Urothelium cell line (cell line): ENCODE data around the gene AARS2.

ENCODE experiments used
- DNase-seq: peaks from one replicate; pipeline ENCODE4 v3.0.0; 2011; ENCODE audit warnings: low spot score, mixed read lengths
- FAIRE-seq: peaks from 2 replicates; lab custom pipeline; 2011; peaks lifted over from hg19 to GRCh38; lab: Jason Lieb, UNC

AARS2 gene

GRCh38 chr6:44277763-44278162, 35.4 kb downstream of the AARS2 start:
- FAIRE-seq (no peak), DNase-seq (no peak)

DNA sequence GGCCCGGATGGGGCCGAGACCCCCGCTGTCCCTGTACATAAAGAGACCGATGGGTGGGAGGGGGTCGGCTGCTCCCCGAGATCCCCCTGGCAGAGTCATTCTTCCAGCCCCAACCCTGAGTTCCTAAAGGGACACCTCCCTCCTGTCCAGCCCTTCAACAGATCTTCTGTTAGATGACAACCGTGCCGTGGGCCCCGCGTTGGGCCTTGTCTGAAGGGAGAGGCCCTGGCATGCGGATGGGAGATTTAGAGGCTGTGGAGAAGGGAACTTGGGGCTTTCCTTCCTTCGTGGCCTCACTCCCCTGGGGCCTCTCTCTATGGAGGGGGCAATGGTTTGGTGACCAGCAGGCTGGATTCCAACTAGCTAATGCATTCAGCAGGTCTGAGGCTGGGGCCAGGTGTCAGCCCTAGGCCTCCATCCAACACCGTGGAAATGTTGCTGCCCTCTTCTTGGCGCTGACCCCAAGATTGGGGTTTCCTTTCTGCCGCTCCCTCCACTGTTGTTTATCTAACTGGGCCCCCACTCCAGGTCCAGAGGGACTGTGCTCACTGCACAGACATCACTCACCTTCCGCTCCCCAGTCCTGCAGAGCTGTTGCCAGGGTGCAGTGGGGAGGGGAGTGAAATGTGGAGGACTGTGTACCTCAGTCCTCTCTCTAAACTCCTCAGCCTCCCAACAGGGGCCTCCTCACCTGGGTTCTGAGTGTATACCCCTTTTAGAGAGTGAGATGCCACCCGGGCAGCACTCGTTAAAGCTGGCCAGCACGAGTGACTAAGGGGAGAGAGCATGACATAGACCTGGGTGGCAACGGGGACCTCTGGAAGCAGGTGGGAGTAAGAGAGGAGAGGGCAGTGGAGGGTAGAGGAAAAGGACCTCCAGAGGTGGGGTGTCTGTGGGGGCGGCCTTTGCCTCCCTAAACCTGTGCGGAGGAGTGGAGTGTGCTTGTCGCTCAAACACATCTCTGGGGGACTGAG, 36.2 kb downstream of the AARS2 start:
- FAIRE-seq (no peak), DNase-seq (no peak)

DNA sequence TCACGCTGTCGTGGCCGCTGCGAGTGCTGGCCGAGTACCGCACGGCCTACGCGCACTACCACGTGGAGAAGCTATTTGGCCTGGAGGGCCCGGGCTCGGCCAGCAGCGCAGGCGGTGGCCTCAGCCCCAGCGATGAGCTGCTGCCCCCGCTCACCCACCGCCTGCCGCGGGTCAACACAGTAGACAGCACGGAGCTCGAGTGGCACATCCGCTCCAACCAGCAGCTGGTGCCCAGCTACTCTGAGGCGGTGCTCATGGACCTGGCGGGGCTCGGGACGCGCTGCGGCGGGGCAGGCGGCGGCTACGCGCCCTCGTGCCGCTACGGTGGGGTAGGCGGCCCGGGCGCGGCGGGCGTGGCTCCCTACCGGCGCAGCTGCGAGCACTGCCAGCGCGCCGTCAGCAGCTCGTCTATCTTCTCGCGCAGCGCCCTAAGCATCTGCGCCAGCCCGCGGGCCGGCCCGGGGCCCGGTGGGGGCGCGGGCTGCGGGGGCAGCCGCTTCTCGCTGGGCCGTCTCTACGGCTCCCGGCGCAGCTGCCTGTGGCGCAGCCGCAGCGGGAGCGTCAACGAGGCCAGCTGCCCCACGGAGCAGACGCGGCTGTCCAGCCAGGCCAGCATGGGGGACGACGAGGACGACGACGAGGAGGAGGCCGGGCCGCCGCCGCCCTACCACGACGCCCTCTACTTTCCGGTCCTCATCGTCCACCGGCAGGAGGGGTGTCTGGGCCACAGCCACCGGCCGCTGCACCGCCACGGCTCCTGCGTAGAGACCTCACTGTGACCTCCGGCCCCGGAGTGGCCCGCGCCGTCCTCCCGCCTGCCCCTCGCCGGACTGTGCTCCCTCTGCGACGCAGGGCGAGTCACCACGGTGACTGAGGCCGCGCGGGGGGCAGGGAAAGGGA, 37.1 kb downstream of the AARS2 start:
- DNase-seq (no peak), FAIRE-seq (no peak)

- no peak for FAIRE-seq
- DNase-seq: no peak
These were observed 37.8 kb downstream of the AARS2 start for GRCh38 chr6:44275271-44275748.

- FAIRE-seq: no peak
- no peak for DNase-seq
These were observed 39.5 kb downstream of the AARS2 start for GRCh38 chr6:44273617-44274016.

- no peak for DNase-seq
- no peak for FAIRE-seq
These were observed 40.1 kb downstream of the AARS2 start for GRCh38 chr6:44272999-44273566.

DNA sequence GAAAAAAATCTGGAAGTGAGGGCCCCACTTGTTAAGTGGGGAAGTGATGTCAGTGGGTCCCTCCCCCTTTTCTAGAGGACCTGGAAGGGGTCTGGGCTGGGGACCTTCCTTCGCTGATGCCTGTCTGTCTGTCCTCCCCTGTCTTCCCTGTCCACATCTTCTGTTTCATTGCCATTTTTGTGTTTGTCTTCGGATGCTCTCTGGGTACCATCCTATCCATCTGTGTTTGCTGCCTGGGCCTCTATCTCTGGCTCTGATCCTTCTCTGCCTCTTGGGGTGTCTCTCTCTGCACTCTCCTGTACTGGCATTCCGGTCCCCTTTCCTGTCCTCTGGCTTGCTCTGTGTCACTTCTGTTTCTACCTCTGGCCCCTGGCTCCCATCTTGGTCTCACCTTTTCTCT, 40.6 kb downstream of the AARS2 start:
- FAIRE-seq (no peak), DNase-seq (no peak)

DNA sequence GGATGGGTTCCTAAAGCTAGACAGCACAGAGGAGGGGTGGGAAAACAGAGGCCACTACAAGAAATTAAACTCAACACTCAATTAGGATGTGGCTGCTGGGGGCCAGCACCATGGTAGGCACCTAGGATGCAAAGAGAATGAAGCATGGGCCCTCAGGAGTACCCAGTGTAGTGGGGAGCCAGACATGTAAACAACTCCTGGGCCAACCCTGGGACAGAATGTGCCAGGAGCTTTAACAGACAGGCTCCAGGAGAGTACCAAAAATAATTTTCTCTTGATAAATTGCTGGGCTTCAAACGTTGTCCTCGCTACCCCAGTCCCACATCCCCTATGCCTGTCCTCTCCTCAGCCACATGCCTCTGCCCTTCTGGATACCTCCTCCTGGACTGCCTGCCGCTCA, 41.2 kb downstream of the AARS2 start:
- FAIRE-seq: no peak
- no peak for DNase-seq

DNA sequence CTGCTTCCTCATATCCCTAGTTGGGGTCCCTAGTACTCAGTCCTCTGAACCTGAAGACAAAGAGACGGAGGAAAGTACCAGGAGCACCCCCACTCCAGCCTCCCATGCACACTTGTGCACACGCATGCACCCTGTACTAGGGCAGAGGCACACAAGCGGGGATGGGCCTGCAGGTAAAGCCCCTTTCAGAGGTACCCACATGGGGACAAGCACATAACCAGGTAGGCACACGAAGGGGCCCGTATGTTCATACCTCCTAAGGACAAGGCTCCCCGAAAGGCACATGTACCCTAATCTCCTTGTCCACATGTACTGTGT, 41.8 kb downstream of the AARS2 start:
- FAIRE-seq (no peak), DNase-seq (no peak)

GRCh38 chr6:44270526-44271405, 42.4 kb downstream of the AARS2 start:
- no peak for FAIRE-seq
- peak; percentile 51 for DNase-seq

DNA sequence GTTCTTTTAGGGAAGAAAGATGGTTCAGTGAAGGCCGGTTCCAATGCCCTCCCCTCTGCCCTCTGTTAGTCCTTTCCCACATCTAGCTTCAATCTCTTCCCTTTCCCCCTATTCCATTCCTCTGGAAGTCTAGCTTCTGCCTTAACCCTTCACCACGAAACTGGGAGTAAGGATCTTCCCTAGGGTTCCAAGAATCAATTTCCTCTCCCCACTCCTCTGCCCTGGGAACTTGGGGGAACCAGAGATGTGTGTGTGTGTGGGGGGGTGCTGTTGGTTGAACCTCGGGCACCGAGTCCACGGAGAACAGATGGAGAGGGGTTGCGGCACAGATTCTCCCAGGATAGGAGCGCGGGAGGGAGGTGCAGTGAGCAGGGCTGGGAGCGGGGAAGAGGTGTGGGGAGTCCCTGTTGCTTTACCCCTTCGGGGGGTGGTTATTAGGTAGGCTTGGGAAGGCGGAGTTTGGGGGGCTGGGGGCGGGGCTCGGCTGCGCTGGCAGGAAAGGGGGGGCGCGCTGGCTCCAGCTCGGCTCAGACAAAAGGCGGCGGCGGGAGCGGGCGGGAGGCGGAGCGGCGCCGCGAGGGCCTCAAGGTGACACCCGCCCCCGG, 43.1 kb downstream of the AARS2 start, which contains the start of gene TMEM151B:
TSS of gene TMEM151B (plus strand) at position 530 of the 605 bp plus-strand sequence. CDS start 293 bp downstream, outside the sequence.
- FAIRE-seq (no peak), DNase-seq (no peak)

- DNase-seq (no peak), FAIRE-seq (no peak)
These were observed 43.8 kb downstream of the AARS2 start for GRCh38 chr6:44269178-44269920.

GRCh38 chr6:44268095-44268628, 45.0 kb downstream of the AARS2 start:
- DNase-seq (peak; percentile 74), FAIRE-seq (peak; percentile 17)

DNA sequence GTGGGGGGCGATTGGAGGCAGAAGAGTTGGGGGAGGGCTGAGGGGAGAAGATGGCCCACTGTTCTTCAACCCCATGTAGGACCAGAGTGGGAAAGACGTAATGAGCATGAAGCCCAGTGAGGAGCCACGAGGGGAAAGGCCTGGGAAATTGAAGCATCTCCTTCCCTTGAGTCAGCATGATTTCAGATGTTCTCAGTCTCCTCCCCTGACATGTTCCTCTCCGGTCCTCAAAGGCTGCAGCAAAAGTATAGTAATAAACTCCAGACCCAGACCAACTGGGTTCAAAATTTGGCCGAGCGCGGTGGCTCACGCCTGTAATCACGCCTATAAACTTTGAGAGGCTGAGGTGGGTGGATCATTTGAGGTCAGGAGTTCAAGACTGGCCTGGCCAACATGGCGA, 45.9 kb downstream of the AARS2 start:
- DNase-seq (no peak), FAIRE-seq (no peak)

- DNase-seq: no peak
- FAIRE-seq: no peak
These were observed 46.8 kb downstream of the AARS2 start for GRCh38 chr6:44266347-44266746.

DNA sequence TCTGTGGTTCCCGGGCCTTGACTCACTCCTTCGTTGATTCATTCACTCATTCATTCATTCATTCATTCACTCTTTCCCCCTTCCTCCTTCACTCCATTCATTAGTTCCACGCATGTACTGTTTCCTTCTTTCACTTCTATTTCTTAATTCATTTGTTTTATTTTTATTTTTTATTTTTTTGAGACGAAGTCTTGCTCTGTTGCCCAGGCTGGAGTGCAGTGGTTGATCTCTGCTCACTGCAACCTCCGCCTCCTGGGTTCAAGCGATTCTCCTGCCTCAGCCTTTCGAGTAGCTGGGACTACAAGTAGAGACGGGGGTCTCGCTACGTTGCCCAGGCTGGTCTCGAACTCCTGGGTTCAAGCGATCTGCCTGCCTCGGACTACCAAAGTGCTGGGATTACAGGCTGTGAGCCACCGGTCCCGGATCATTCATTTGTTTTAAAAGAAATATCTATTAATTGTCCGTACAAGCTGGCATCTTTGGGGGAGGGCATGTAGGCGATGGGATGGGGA, 47.4 kb downstream of the AARS2 start:
- DNase-seq: no peak
- FAIRE-seq: no peak

- FAIRE-seq: no peak
- DNase-seq: peak; percentile 97
These were observed 48.0 kb downstream of the AARS2 start, which contains the start of gene NFKBIE for GRCh38 chr6:44265007-44265721. Gene NFKBIE, minus strand, starts transcription at chr6:44265551. Its CDS starts 205 bp downstream, at chr6:44265346.
